Activated naive CD4-positive, alpha-beta T cell treated with anti-CD3 and anti-CD28 coated beads, Interleukin-2, amount 10 ng/mL, durations not matched to agents 7 days and 5 days (primary cell): Measurements from ENCODE around the gene MEI4.
"Not testable (repeated sequence)": the region's sequence is repeated elsewhere in the genome, so short reads cannot be mapped to it uniquely, and the experiment has no call there.

Source experiments
- CTCF ChIA-PET: fragments of 350-600 bp; sonication (Branson Sonifier 250); formaldehyde crosslinking; loops from one replicate; lab custom pipeline; 2021; ENCODE audit warnings: antibody characterized with exemption; lab: Charles Lee
- DNase-seq: peaks from one replicate; pipeline ENCODE4 v3.0.0-alpha.2; 2020
- H3K27ac Mint-ChIP-seq: one replicate; pipeline ENCODE4 v1.8.0; 2021; ENCODE audit warnings: mild to moderate bottlenecking, moderate library complexity, mixed read lengths
- H3K27me3 Mint-ChIP-seq: one replicate; pipeline ENCODE4 v1.8.0; 2021; ENCODE audit warnings: mild to moderate bottlenecking, mixed read lengths
- H3K36me3 Mint-ChIP-seq: one replicate; pipeline ENCODE4 v1.8.0; 2021; ENCODE audit warnings: mixed read lengths
- H3K4me1 Mint-ChIP-seq: one replicate; pipeline ENCODE4 v1.8.0; 2021; ENCODE audit warnings: mixed read lengths
- H3K4me3 Mint-ChIP-seq: one replicate; pipeline ENCODE4 v1.8.0; 2021; ENCODE audit warnings: mild to moderate bottlenecking, moderate library complexity, mixed read lengths
- H3K9me3 Mint-ChIP-seq: one replicate; pipeline ENCODE4 v1.8.0; 2021; ENCODE audit warnings: mixed read lengths

Gene MEI4

DNA sequence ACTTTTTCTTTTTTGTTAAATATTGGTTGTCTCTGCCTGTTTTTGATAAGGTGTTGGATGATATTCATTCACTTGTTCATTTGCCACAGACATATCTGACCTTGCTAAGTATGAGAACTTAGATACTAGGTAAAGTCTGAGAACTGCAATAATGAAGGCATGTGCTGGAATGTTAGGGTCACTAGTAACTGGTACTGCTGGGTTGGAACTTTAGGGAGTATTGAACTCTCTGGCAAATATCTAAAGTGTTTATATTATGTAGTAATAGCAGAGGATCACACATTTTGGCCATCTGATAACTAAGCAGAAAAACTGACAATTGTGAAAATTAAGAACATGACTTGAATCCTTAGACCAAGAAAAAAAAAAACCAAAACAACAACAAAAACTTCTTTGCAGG lies 162.7 kb downstream of the MEI4 start:
- no peak overlapping the region for H3K4me3 Mint-ChIP-seq
- CTCF ChIA-PET: no interaction called here
- no peaks in the 10 kb centered on the region for H3K4me1 Mint-ChIP-seq
- H3K36me3 Mint-ChIP-seq: no peaks in the 10 kb centered on the region
- no peaks in the 10 kb centered on the region for H3K9me3 Mint-ChIP-seq
- no peak overlapping the region for H3K27ac Mint-ChIP-seq
- H3K27me3 Mint-ChIP-seq: no peaks in the 10 kb centered on the region
- DNase-seq: no peak

DNA sequence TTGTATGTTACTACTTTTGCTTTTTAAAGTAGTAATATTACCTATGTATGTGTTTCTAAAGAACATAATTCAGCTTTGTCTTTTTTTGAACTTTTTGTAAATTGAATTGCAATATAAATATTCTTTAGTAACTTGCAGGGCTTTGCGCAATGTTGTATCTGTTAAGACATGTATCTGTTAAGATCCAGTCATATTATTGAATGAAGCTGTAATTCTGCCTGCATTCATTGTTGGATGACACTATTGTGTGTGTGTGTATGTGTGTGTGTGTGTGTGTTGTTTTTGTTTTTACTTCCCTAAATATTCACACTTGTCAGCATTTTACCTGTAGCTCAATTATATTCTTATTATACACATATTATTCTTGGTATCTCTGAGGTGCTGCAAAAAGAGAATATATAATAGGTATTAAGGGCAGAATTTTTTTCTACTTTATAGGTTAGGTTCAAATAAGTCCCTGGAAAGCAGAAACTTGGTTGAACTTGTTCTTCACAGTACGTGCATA lies 164.0 kb downstream of the MEI4 start:
- no peaks in the 10 kb centered on the region for H3K9me3 Mint-ChIP-seq
- H3K27me3 Mint-ChIP-seq: no peaks in the 10 kb centered on the region
- no peak overlapping the region for H3K27ac Mint-ChIP-seq
- no peak for DNase-seq
- H3K4me3 Mint-ChIP-seq: no peak overlapping the region
- CTCF ChIA-PET: no interaction called here
- no peaks in the 10 kb centered on the region for H3K36me3 Mint-ChIP-seq
- H3K4me1 Mint-ChIP-seq: no peaks in the 10 kb centered on the region

DNA sequence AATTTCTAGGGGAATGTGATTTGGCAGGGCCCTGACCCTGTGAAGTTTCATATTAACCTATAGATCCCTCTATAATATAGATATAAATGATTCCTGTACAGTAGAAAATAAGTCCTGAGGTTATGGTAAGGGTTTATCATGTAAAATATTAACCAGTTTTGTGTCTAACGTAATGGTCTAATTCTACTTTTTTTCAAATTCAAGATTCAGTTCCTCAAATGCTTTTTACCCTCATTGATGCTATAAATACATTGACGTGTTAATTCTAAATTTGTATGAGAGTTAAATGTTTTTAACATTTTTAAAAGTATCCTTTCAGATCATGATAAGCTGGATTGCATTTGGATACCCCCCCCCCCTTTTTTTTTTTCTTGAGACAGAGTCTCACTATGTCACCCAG lies 169.4 kb downstream of the MEI4 start:
- Mint-ChIP-seq H3K9me3 (peaks cover 1% of the 10 kb centered on the region), H3K4me3 (no peak overlapping the region), H3K36me3 (no peaks in the 10 kb centered on the region), H3K27ac (no peak overlapping the region), H3K27me3 (no peaks in the 10 kb centered on the region), H3K4me1 (no peaks in the 10 kb centered on the region)
- CTCF ChIA-PET: no interaction called here
- no peak for DNase-seq

DNA sequence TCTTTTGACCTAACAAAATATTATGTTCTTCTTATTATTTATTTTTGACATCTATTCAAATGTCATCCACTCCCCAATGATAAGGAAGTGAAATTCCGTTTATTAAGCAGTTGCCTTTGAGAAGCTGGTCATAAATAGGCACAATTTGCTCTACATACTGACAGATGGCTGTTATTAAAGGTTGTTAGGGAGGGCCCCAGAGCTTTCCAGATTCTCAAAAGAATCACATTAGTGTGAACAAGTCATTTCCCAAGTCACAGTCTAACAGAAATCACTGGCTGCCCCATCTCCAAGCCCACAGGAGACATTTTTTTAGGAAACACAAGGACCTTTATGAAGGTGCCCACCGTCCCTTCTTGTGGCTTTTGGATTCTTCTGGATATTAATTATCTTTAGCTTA lies 172.4 kb downstream of the MEI4 start:
- CTCF ChIA-PET: no interaction called here
- DNase-seq: no peak
- Mint-ChIP-seq H3K27me3 (no peaks in the 10 kb centered on the region), H3K27ac (no peak overlapping the region), H3K4me1 (no peaks in the 10 kb centered on the region), H3K4me3 (no peak overlapping the region), H3K36me3 (no peaks in the 10 kb centered on the region), H3K9me3 (peaks cover 1% of the 10 kb centered on the region)

DNA sequence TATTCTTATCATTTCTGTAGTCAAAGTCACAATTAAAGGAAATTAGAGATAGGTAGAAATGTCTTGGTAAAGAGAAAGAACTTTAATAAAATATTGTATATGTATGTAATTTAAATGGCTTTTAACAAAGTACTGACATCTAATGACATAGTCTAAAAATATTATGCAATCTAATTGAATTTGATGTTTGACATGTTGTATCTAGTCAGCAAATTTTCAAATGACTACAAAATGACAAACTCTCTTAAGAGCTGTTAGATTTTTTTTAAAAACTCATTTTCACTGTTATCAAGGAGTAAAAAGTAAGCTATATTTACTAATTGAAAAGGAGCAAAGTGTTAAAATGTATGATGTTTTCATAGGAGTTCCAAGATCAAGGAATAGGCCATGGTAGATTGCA lies 176.9 kb downstream of the MEI4 start:
- Mint-ChIP-seq H3K27ac (no peak overlapping the region), H3K9me3 (peaks cover 1% of the 10 kb centered on the region), H3K4me3 (no peak overlapping the region), H3K27me3 (no peaks in the 10 kb centered on the region), H3K36me3 (no peaks in the 10 kb centered on the region), H3K4me1 (no peaks in the 10 kb centered on the region)
- CTCF ChIA-PET: no interaction called here
- no peak for DNase-seq

DNA sequence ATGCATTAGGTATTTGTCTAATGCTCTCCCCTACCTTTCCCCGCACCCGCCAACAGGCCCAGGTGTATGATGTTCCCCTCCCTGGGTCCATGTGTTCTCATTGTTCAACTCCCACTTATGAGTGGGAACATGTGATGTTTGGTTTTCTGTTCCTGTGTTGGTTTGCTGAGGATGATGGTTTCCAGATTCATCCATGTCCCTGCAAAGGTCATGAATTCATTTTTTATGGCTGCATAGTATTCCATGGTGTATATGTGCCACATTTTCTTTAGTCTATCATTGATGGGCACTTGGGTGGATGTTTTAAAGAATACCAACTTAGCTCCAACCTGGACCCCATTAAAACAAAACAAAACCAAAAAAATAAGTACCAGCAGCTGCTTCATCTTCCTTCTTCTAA lies 180.9 kb downstream of the MEI4 start:
- H3K27ac Mint-ChIP-seq, CTCF ChIA-PET, H3K4me3 Mint-ChIP-seq, H3K9me3 Mint-ChIP-seq, DNase-seq, H3K36me3 Mint-ChIP-seq, H3K27me3 Mint-ChIP-seq, H3K4me1 Mint-ChIP-seq: not testable (repeated sequence)

DNA sequence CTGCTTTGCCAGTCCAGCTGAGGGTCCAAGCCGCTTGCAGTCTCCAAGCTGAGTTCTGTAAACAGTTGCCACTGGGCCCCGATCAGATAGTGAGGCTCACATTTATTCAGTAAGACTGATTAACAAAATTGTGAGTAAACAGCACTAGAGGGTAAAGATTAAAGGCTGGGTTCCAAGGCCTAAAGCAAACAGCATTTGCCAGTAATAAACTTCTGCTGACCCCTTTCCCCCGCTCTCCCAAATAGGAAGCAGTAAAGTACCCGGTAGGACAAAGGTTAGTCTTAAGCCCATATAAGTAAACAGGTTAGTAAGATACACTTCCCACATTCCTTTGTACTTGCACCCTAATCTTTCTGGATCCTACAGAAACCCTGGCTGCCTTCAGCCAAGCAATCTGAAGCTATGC lies 181.8 kb downstream of the MEI4 start:
- Mint-ChIP-seq H3K36me3 (no peaks in the 10 kb centered on the region), H3K9me3 (no peaks in the 10 kb centered on the region), H3K4me1 (no peaks in the 10 kb centered on the region), H3K27ac (no peak overlapping the region), H3K4me3 (no peak overlapping the region), H3K27me3 (no peaks in the 10 kb centered on the region)
- no peak for DNase-seq
- CTCF ChIA-PET: no interaction called here

DNA sequence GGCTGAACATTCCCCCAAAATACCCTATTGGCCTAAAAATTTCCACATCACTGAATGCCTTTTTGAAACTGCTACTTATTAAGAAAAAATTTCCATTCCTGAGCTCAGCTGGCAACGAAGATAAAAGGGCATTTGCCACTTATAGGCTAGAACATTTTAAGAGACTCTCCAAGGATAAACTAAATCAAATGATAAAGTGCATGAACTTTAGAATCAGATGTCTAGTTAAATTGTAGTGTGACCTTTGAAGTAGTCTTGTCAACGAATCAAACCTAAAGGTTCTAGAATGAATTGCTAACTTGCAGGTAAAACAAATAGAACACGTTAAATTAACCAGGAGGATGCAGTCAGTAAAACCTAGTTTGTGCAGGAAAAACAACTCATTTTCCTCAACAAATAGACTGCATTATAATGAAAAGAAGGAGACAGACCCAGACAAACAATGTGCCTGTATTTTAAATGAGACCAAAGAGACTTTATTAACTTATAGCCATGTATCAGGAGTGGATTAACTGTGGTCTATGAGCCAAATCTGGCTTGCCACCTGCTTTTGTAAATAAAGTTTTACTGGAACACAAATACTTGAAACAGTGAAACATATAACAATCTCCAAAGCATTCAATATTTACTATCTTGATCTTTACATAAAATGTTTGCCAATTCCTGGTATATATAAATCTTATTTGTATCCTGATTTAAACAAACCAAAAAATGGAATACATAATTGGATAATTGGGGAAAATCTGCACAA lies 184.4 kb downstream of the MEI4 start:
- no peak overlapping the region for H3K4me3 Mint-ChIP-seq
- H3K36me3 Mint-ChIP-seq: no peaks in the 10 kb centered on the region
- CTCF ChIA-PET: no interaction called here
- no peak for DNase-seq
- H3K27me3 Mint-ChIP-seq: no peaks in the 10 kb centered on the region
- H3K27ac Mint-ChIP-seq: no peak overlapping the region
- H3K9me3 Mint-ChIP-seq: no peaks in the 10 kb centered on the region
- no peaks in the 10 kb centered on the region for H3K4me1 Mint-ChIP-seq

DNA sequence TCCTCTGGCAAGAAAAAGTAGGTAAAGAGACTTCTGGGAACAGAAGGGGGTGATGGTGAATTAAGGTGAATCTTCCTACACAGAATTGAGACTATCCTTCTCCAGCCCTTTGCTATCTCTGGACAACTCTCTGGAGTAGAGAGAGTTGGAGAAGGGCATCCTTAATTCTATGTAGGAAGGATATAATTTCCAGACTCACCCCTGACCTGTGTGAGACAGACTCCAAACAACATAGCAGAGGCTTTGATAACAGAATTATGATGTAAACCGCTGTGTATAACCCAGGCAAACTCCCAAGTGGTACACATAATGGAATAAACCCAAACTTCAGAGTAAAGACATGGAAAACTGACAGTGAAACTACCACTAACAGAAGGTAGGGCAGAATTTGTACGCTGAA lies 186.5 kb downstream of the MEI4 start:
- CTCF ChIA-PET: no interaction called here

DNA sequence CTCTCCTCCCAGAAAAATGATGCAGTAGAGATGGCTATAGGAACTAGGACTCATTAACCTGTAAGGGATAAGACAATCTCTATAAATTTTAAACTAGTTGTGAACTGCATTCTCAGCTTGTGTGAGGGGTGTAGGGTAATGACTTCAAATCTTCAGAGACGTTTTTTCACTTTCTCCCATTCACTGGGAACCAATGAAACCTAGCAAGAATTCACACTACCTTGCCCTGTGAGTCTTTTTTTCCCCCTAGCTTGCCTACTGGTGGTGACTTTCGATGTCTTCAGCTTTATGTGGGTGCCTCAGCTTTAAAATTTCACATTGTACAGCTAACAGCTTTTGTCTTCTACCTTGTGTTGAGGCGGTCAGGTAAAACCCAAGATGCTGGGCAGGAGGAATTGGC lies 192.0 kb downstream of the MEI4 start:
- DNase-seq: no peak
- no peaks in the 10 kb centered on the region for H3K27me3 Mint-ChIP-seq
- peaks cover 2% of the 10 kb centered on the region for H3K9me3 Mint-ChIP-seq
- no peak overlapping the region for H3K27ac Mint-ChIP-seq
- no peaks in the 10 kb centered on the region for H3K4me1 Mint-ChIP-seq
- no peaks in the 10 kb centered on the region for H3K36me3 Mint-ChIP-seq
- no peak overlapping the region for H3K4me3 Mint-ChIP-seq
- CTCF ChIA-PET: no interaction called here

More for the DNA sequence above, 186.5 kb downstream of the MEI4 start:
- Mint-ChIP-seq H3K4me3 (no peak overlapping the region), H3K27me3 (no peaks in the 10 kb centered on the region), H3K36me3 (no peaks in the 10 kb centered on the region), H3K4me1 (no peaks in the 10 kb centered on the region), H3K27ac (no peak overlapping the region), H3K9me3 (no peaks in the 10 kb centered on the region)
- no peak for DNase-seq

DNA sequence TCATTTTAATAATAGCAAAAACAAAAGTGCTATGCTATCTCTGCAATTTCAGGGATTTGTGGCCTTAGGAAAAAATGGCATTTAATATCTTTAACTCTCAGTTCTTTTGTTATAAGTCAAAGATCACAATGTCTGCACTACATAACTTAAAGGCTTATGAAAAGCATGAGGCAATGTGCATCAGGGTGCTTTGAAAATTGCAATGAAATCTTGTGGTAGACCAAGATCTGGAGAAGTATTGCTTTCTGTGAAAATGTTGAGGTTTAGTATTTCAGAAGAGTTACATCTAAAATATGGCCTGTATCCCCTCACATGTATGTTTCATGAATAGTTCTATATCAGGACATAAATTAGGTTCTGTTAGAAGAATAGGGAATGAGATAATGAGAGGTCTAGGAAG lies 200.6 kb downstream of the MEI4 start:
- no peak overlapping the region for H3K27ac Mint-ChIP-seq
- CTCF ChIA-PET: no interaction called here
- no peaks in the 10 kb centered on the region for H3K4me1 Mint-ChIP-seq
- no peaks in the 10 kb centered on the region for H3K9me3 Mint-ChIP-seq
- H3K4me3 Mint-ChIP-seq: no peak overlapping the region
- no peaks in the 10 kb centered on the region for H3K36me3 Mint-ChIP-seq
- H3K27me3 Mint-ChIP-seq: no peaks in the 10 kb centered on the region
- DNase-seq: no peak

DNA sequence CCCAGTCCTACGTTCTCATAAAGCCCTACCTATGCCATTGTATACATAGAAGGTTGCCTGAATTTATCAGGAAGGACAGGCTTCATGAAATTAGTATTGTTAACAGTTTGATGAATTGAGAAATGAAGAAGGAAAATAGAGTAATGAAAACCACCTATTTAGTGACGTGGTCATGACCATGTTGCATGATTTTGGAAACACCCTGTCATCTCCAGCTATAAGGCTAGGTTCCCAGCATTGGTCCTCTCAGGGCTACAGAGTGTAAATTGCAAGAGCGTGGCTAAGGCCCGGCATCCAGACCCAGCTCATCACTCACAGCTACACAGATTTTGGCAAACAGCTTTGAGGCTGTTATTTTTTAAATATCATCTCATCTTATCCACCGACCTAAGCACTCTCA lies 203.6 kb downstream of the MEI4 start:
- Mint-ChIP-seq H3K27me3 (no peaks in the 10 kb centered on the region), H3K9me3 (peaks cover 1% of the 10 kb centered on the region), H3K27ac (no peak overlapping the region), H3K4me1 (no peaks in the 10 kb centered on the region), H3K4me3 (no peak overlapping the region), H3K36me3 (no peaks in the 10 kb centered on the region)
- DNase-seq: no peak
- CTCF ChIA-PET: no interaction called here

DNA sequence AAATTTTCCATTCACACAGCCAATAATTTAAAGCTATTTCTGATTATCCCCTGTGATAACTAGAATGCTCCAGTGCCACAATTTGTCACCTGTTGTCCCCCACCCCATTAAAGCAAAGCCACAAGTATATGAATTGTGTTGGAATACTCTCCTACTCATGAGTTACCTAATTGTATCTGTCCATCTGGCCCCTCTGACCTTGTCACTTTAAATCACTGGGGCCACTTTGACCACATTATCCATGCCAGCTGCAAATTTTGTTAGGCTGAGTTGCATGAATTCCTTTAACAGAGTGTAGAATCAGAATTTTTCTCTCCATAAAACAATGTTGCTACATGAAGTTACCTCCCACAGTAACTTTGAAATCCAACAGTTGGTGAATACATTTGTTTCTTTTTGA lies 204.6 kb downstream of the MEI4 start:
- Mint-ChIP-seq H3K4me3 (no peak overlapping the region), H3K36me3 (no peaks in the 10 kb centered on the region), H3K9me3 (peaks cover 8% of the 10 kb centered on the region), H3K27me3 (no peaks in the 10 kb centered on the region), H3K27ac (no peak overlapping the region), H3K4me1 (no peaks in the 10 kb centered on the region)
- CTCF ChIA-PET: no interaction called here
- no peak for DNase-seq

DNA sequence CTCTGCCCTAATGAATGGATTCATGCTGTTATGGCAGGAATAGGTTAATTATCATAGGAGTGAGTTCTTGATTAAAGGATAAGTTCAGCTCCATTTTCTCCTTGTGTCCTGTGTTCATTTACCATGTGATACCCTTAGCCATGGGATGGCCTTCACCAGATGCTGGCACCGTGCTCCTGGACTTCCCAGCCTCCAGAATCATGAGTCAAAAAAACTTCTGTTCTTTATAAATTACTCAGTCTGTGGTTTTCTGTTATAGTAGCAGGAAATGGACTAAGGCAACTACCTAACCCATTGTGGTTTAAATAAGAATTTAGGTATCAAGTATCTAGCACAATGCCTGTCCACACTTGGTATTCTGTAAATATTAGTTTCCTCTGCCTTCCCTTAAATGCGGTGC lies 223.5 kb downstream of the MEI4 start:
- Mint-ChIP-seq H3K4me1 (no peaks in the 10 kb centered on the region), H3K27me3 (no peaks in the 10 kb centered on the region), H3K4me3 (no peak overlapping the region)

DNA sequence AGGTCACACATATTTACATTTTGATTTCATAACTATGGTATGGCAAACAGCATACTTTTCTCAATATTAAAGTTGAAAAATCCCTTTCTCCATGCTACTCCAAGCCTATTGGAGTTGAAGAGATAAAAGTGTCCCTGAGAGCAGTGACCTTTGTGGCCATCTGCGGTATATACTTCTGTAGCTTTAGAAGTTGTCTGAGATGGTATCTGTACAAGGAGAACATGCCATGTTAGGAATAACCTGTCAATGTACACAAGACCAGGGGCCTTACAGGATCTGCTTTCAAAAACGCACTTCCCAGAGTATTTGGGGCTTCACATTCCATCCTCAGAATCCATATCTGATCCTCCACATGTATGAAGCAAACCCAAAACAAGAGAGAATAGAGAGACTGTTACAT lies 226.7 kb downstream of the MEI4 start:
- Mint-ChIP-seq H3K9me3 (peaks cover 3% of the 10 kb centered on the region), H3K36me3 (no peaks in the 10 kb centered on the region), H3K27ac (no peak overlapping the region), H3K4me1 (no peaks in the 10 kb centered on the region), H3K27me3 (no peaks in the 10 kb centered on the region), H3K4me3 (no peak overlapping the region)
- DNase-seq: no peak
- CTCF ChIA-PET: no interaction called here

More for the DNA sequence above, 223.5 kb downstream of the MEI4 start:
- CTCF ChIA-PET: no interaction called here
- Mint-ChIP-seq H3K9me3 (peaks cover 5% of the 10 kb centered on the region), H3K36me3 (no peaks in the 10 kb centered on the region), H3K27ac (no peak overlapping the region)
- DNase-seq: no peak
